MM.1S (cell line): ENCODE data around the gene PRSS33.

Source experiments
- CTCF ChIP-seq: fragments of 300-600 bp; sonication (generic); IDR thresholded peaks from 2 replicates; pipeline ENCODE4 v1.5.1; 2016; ENCODE audit warnings: antibody characterized with exemption, low read length, mixed read lengths
- EZH2 ChIP-seq: fragments of 300-600 bp; sonication (generic); optimal IDR thresholded peaks from 2 replicates; pipeline ENCODE3; 2017; ENCODE audit warnings: low read depth, mild to moderate bottlenecking, antibody characterized with exemption, low read length, mixed read lengths

- TF ChIP-seq CTCF (no peak), EZH2 (no peak)
Observed at GRCh38 chr16:2761472-2761871, 25.9 kb downstream of the PRSS33 start.
